CD8-positive, alpha-beta memory T cell (primary cell): ENCODE measurements around the gene TTC21A. TPM values are rescaled to one million over a fixed set of nuclear protein-coding genes. Genes with fewer than 3 reads are reported as not detected.

ENCODE experiments used
- CTCF ChIA-PET: fragments of 350-600 bp; sonication (Branson Sonifier 250); formaldehyde crosslinking; loops from one replicate; lab custom pipeline; 2021; ENCODE audit warnings: antibody characterized with exemption; lab: Charles Lee
- POLR2A ChIA-PET: fragments of 350-600 bp; sonication (Branson Sonifier 250); formaldehyde crosslinking; loops from one replicate; lab custom pipeline; 2021; ENCODE audit warnings: antibody characterized with exemption; lab: Charles Lee
- DNase-seq, 5 donors: peaks; one replicate each; pipeline versions ENCODE4 v3.0.0 to v3.0.0-alpha.2; 2020 to 2022; ENCODE audit warnings: mixed read lengths in 1 of 5
- H3K27ac ChIP-seq: one replicate; pipeline ENCODE4 v1.7.0; 2013; ENCODE audit warnings: low read depth, mild to moderate bottlenecking, low read length, moderate library complexity
- H3K27me3 ChIP-seq: 2 replicates; pipeline ENCODE4 v1.7.0; 2013; ENCODE audit warnings: low read length, mild to moderate bottlenecking; ENCODE audit not compliant: insufficient read depth, poor library complexity, severe bottlenecking
- H3K36me3 ChIP-seq: 2 replicates; pipeline ENCODE4 v1.7.0; 2013; ENCODE audit warnings: mild to moderate bottlenecking, low read length, moderate library complexity; ENCODE audit not compliant: insufficient read depth
- H3K4me1 ChIP-seq: 2 replicates; pipeline ENCODE4 v1.7.0; 2013; ENCODE audit warnings: mild to moderate bottlenecking, low read length, moderate library complexity; ENCODE audit not compliant: insufficient read depth
- H3K4me3 ChIP-seq: 2 replicates; pipeline ENCODE4 v1.7.0; 2013; ENCODE audit warnings: mild to moderate bottlenecking, low read length
- H3K9me3 ChIP-seq: 2 replicates; pipeline ENCODE4 v1.7.0; 2013; ENCODE audit warnings: mild to moderate bottlenecking, low read length
- H3K27ac Mint-ChIP-seq, 8 donors: one replicate each; pipeline ENCODE4 v1.8.0; 2020 to 2021; ENCODE audit warnings: mixed read lengths in 8 of 8, mild to moderate bottlenecking in 6 of 8, inconsistent platforms in 3 of 8, moderate library complexity in 3 of 8
- H3K27me3 Mint-ChIP-seq, 2 donors: one replicate each; pipeline ENCODE4 v1.8.0; 2020 to 2021; ENCODE audit warnings: mixed read lengths in 2 of 2, mild to moderate bottlenecking in 1 of 2, moderate library complexity in 1 of 2
- H3K36me3 Mint-ChIP-seq, 3 donors: one replicate each; pipeline ENCODE4 v1.8.0; 2020 to 2021; ENCODE audit warnings: mixed read lengths in 3 of 3, inconsistent platforms in 1 of 3, mild to moderate bottlenecking in 1 of 3
- H3K4me1 Mint-ChIP-seq, 3 donors: one replicate each; pipeline ENCODE4 v1.8.0; 2020 to 2021; ENCODE audit warnings: mixed read lengths in 3 of 3, inconsistent platforms in 1 of 3, mild to moderate bottlenecking in 1 of 3
- H3K4me3 Mint-ChIP-seq, 7 donors: one replicate each; pipeline ENCODE4 v1.8.0; 2020 to 2021; ENCODE audit warnings: mixed read lengths in 7 of 7, mild to moderate bottlenecking in 6 of 7, moderate library complexity in 4 of 7, inconsistent platforms in 2 of 7
- H3K9me3 Mint-ChIP-seq, 5 donors: one replicate each; pipeline ENCODE4 v1.8.0; 2020 to 2022; ENCODE audit warnings: mixed read lengths in 5 of 5, mild to moderate bottlenecking in 3 of 5, moderate library complexity in 2 of 5, inconsistent platforms in 1 of 5
- polyA plus RNA-seq: library from polyadenylated mRNA; unstranded; fragments of 300-500 nt; fragmentation: Illumina TruSeq; gene quantifications from one replicate; pipeline ENCODE4 v1.2.3, GENCODE V29; 2021
- total RNA-seq, 2 experiments: library from RNA; stranded (reverse); gene quantifications; one replicate each; pipeline ENCODE4 v1.2.3, GENCODE V29; 2021

Gene TTC21A
- total and polyA plus RNA-seq, 3 experiments from 2014 or later, result 0.67 to 1.1 (median 0.80) TPM

DNA sequence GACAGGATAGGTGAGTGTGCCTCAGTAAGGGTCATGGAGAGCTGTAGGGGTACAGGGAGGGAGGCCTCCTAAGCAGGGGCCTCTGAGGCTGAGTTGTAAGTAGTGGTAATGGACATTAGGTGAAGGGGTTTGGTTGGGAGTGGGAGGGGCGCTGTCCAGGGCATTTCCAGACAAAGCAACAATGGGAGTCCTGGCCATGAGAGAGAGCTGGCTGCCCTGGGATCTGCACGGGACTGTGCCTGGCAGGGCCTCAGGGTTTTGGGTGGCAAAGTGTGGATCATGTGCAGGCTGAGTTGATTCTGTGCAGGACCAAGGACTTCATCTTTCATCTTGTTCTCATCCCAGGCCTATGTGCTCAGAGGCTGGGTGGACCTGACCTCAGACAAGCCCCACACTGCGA is 4.6 kb downstream of the TTC21A start:
- Mint-ChIP-seq H3K27me3 (peaks cover 0 to 1% of the 10 kb centered on the region in 2 donors), H3K4me1 (peaks cover 20 to 21% (median 20%) of the 10 kb centered on the region in 3 donors), H3K9me3 (no peaks in the 10 kb centered on the region), H3K4me3 (no peak overlapping the region), H3K36me3 (peaks cover 0 to 9% (median 0%) of the 10 kb centered on the region in 3 donors), H3K27ac (no peak overlapping the region)
- no peak for DNase-seq
- ChIA-PET CTCF (no interaction called here), POLR2A (no interaction called here)
- H3K4me3 ChIP-seq, result no peak overlapping the region
- H3K9me3 ChIP-seq, result no peaks in the 10 kb centered on the region
- no peak overlapping the region for H3K27ac ChIP-seq
- H3K36me3 ChIP-seq, result no peaks in the 10 kb centered on the region
- no peaks in the 10 kb centered on the region for H3K27me3 ChIP-seq
- peaks cover 12% of the 10 kb centered on the region for H3K4me1 ChIP-seq

DNA sequence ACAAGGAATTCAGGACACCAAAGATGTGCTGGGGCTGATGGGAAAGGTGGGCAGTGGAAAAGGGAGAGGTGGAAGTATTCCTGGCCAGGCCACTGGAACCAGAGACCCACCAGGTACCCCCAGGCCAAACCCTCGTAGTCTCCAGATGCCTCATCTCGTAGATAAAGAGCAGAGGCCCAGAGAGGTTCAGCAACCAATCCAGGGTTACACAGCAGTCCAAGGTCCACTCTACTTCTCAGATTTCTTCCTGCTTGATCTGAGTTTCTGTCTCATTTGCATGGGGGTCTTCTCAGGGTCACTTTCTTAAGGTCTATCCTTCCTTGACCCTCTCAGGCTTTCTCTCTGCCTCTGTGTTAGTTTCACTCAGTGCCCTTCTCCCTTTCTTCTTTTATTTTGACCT is 5.1 kb downstream of the TTC21A start:
- DNase-seq, result no peak
- Mint-ChIP-seq H3K9me3 (no peaks in the 10 kb centered on the region), H3K4me1 (peaks cover 20% of the 10 kb centered on the region in 3 donors), H3K4me3 (no peak overlapping the region), H3K27ac (peak overlapping the region in 1 of 8 donors; percentile 67), H3K27me3 (peaks cover 0 to 1% of the 10 kb centered on the region in 2 donors), H3K36me3 (peaks cover 0 to 8% (median 0%) of the 10 kb centered on the region in 3 donors)
- peaks cover 12% of the 10 kb centered on the region for H3K4me1 ChIP-seq
- H3K27me3 ChIP-seq, result no peaks in the 10 kb centered on the region
- ChIA-PET CTCF (no interaction called here), POLR2A (no interaction called here)
- no peaks in the 10 kb centered on the region for H3K9me3 ChIP-seq
- H3K36me3 ChIP-seq, result no peaks in the 10 kb centered on the region
- no peak overlapping the region for H3K4me3 ChIP-seq
- no peak overlapping the region for H3K27ac ChIP-seq

DNA sequence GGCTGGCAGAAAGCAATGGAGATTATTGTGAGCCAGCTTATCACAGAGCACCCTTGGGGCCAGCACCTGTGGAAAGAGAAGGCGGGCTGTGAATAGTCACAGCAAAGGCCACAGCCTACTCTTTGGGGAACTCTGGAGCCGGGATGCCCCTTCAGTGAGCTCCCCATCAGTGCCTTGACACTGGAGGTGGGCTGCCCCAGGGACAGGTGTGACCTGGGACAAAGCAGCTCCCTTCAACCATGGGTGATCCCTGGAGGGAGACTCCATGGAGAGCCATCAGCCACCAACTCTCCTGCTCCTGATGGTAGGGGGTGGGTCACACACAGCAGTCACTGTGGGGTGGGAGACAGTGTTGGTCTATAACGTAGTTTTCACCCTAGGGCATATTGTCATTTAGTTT is 5.8 kb downstream of the TTC21A start:
- CTCF ChIA-PET, result interaction anchor here (1.2 kb wide), 1 partner anchor 12 kb away, joined by 3 read pairs; no protein-coding TSS in a partner anchor
- no peaks in the 10 kb centered on the region for H3K27me3 Mint-ChIP-seq
- H3K27ac ChIP-seq, result no peak overlapping the region

DNA sequence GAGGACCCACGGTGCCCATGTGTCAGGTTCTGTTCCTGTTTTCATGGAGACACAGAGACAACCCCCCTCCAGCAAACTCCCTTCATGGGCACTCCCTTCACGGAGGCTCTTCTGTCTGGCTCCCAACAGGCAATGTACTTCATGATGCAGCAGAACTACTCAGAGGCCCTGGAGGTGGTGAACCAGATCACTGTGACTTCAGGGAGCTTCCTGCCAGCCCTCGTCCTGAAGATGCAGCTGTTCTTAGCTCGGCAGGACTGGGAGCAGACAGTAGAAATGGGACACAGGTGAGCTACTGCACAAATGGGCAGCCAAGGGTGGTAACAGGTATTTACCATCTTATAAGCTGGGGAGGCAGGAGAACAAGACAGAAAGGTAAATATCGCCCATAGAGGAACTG is 7.0 kb downstream of the TTC21A start:
- Mint-ChIP-seq H3K4me1 (peaks cover under 1 to 1% (median under 1%) of the 10 kb centered on the region in 3 donors), H3K4me3 (no peak overlapping the region), H3K9me3 (no peaks in the 10 kb centered on the region), H3K27me3 (no peaks in the 10 kb centered on the region), H3K27ac (peak overlapping the region in 3 of 8 donors; percentile 15 to 71 (median 33)), H3K36me3 (no peaks in the 10 kb centered on the region)
- Histone ChIP-seq H3K9me3 (no peaks in the 10 kb centered on the region), H3K4me3 (no peak overlapping the region), H3K27me3 (no peaks in the 10 kb centered on the region), H3K4me1 (no peaks in the 10 kb centered on the region), H3K36me3 (no peaks in the 10 kb centered on the region), H3K27ac (no peak overlapping the region)
- ChIA-PET CTCF (interaction anchor here (1.2 kb wide), 1 partner anchor 13 kb away, joined by 3 read pairs; no protein-coding TSS in a partner anchor), POLR2A (no interaction called here)
- no peak for DNase-seq

More for the DNA sequence above, 5.8 kb downstream of the TTC21A start:
- Histone ChIP-seq H3K4me3 (no peak overlapping the region), H3K36me3 (no peaks in the 10 kb centered on the region), H3K9me3 (no peaks in the 10 kb centered on the region), H3K27me3 (no peaks in the 10 kb centered on the region), H3K4me1 (peaks cover 7% of the 10 kb centered on the region)
- H3K27ac Mint-ChIP-seq, result no peak overlapping the region
- peaks cover 12 to 13% (median 13%) of the 10 kb centered on the region in 3 donors for H3K4me1 Mint-ChIP-seq
- POLR2A ChIA-PET, result no interaction called here
- no peaks in the 10 kb centered on the region for H3K9me3 Mint-ChIP-seq
- H3K36me3 Mint-ChIP-seq, result peaks cover 0 to under 1% (median 0%) of the 10 kb centered on the region in 3 donors
- no peak overlapping the region for H3K4me3 Mint-ChIP-seq
- no peak for DNase-seq

DNA sequence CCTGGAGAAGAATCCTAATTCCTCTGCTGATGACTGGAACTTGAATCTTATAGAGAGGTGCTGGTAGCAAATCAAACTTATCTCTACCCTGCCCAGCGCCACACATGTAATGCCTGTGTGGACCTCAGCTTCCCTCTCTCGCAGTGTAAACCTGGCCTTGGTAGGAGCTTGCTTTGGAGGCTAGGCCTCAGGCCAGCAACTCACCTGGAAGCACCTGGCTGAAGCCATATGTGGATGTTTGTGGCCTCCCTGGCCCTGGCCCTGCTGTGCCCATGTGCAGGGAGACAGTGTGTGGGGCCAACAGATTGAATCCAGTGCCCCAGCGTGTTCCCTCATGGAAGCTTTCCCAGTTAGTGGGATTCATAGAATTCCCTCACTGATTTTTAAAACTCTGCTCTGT is 8.4 kb downstream of the TTC21A start:
- H3K4me1 ChIP-seq, result no peaks in the 10 kb centered on the region
- no peaks in the 10 kb centered on the region for H3K9me3 ChIP-seq
- Mint-ChIP-seq H3K27ac (no peak overlapping the region), H3K4me3 (no peak overlapping the region), H3K4me1 (no peaks in the 10 kb centered on the region), H3K9me3 (no peaks in the 10 kb centered on the region), H3K27me3 (no peaks in the 10 kb centered on the region), H3K36me3 (no peaks in the 10 kb centered on the region)
- no peaks in the 10 kb centered on the region for H3K27me3 ChIP-seq
- no peak for DNase-seq
- ChIA-PET CTCF (interaction anchor here (1.0 to 1.6 kb wide), 3 partner anchors 10 to 176 kb away, joined by 3 to 5 read pairs (median 3); no protein-coding TSS in a partner anchor), POLR2A (no interaction called here)
- H3K36me3 ChIP-seq, result no peaks in the 10 kb centered on the region
- H3K27ac ChIP-seq, result no peak overlapping the region
- H3K4me3 ChIP-seq, result no peak overlapping the region

DNA sequence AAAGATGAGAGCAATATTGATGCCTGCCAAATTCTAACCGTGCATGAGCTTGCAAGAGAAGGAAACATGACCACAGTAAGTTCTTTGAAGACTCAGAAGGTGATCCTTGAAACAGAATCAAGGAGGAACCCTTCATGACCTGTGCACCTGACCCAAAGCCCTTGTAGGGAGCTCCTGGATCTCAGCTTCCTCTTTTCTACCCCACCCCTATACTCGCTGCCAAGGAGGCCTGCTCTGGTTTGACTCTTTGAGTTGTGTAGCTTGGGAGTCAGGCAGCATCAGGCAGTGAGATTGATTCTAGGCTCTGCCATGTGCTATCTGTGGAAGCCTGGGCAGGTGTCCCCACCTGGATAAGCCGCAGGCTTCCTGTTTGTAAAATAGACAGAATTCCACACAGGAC is 10.6 kb downstream of the TTC21A start:
- ChIA-PET POLR2A (no interaction called here), CTCF (interaction anchor here (1.0 to 2.6 kb wide), 3 partner anchors 10 to 170 kb away, joined by 3 to 9 read pairs (median 6); no protein-coding TSS in a partner anchor)
- no peaks in the 10 kb centered on the region for H3K27me3 Mint-ChIP-seq

DNA sequence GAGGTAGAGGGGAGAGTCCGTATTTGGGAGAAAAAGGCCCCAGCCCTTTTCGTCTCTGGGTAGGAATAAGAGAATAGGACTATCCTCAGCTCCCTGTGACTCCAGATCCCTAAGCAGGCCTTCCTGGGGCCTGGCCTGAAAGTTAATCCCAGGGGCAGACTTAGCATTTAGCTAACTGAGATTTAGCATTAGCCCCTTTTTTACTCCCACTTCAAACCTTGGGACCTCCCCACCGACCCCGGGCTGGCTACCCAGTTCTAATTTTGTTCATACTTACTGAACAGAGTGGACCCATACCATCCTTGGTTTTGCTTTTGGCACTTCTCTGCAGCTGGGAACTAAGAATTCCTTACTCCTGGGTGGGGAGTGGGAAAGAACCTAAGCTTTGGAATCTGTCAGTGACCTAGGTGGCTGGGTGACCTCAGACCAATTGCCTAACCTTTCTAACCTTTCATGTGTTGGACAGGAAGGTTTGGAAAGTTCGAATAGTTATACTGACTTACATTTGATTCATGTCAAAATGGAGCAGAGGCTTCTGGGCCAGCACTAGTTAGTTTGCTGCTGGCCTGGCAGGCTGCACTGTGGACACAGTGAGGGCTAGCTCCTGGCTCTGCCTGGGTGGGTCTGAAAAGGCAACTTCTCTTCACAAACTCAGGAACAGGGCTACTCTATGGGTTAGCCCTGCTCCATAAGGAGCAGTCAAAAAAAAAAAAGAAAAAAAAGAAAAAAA is 11.6 kb downstream of the TTC21A start:
- H3K4me3 Mint-ChIP-seq, result no peak overlapping the region
- DNase-seq, result no peak
- H3K9me3 Mint-ChIP-seq, result no peaks in the 10 kb centered on the region
- no peaks in the 10 kb centered on the region for H3K36me3 Mint-ChIP-seq
- no peaks in the 10 kb centered on the region for H3K9me3 ChIP-seq
- H3K4me1 ChIP-seq, result no peaks in the 10 kb centered on the region
- ChIA-PET POLR2A (no interaction called here), CTCF (interaction anchor here (0.7 to 2.6 kb wide), 3 partner anchors 9 to 169 kb away, joined by 3 to 9 read pairs (median 6); no protein-coding TSS in a partner anchor)
- no peaks in the 10 kb centered on the region for H3K27me3 Mint-ChIP-seq
- no peaks in the 10 kb centered on the region for H3K4me1 Mint-ChIP-seq
- no peaks in the 10 kb centered on the region for H3K36me3 ChIP-seq
- H3K4me3 ChIP-seq, result no peak overlapping the region
- no peak overlapping the region for H3K27ac ChIP-seq
- no peak overlapping the region for H3K27ac Mint-ChIP-seq
- H3K27me3 ChIP-seq, result no peaks in the 10 kb centered on the region

More for the DNA sequence above, 10.6 kb downstream of the TTC21A start:
- Histone ChIP-seq H3K27ac (no peak overlapping the region), H3K9me3 (no peaks in the 10 kb centered on the region), H3K4me3 (no peak overlapping the region), H3K36me3 (no peaks in the 10 kb centered on the region), H3K27me3 (no peaks in the 10 kb centered on the region), H3K4me1 (no peaks in the 10 kb centered on the region)
- no peaks in the 10 kb centered on the region for H3K9me3 Mint-ChIP-seq
- no peak for DNase-seq
- no peak overlapping the region for H3K4me3 Mint-ChIP-seq
- no peaks in the 10 kb centered on the region for H3K4me1 Mint-ChIP-seq
- no peaks in the 10 kb centered on the region for H3K36me3 Mint-ChIP-seq
- H3K27ac Mint-ChIP-seq, result no peak overlapping the region

DNA sequence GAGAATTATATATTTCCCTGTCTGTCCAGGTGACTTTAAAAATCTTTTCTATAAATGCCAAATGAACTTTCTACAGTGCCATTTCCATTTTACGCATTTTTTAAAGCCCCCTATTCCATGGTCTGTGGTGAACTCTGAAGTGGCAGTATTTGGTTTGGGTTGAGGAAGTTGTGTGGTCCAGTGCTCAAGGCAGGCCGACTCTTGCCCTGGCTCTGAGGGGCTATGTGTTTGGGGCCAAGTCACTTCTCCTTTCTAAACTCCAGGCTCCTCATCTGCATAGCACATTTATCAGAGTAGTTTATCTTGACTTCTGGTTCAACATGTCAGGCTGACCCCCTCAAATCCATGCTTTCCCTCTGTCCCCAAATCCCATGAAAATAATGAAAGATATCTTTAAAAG is 14.1 kb downstream of the TTC21A start:
- Mint-ChIP-seq H3K27ac (no peak overlapping the region), H3K36me3 (no peaks in the 10 kb centered on the region), H3K27me3 (no peaks in the 10 kb centered on the region), H3K4me3 (no peak overlapping the region), H3K4me1 (peaks cover 0 to 3% (median 2%) of the 10 kb centered on the region in 3 donors), H3K9me3 (no peaks in the 10 kb centered on the region)
- Histone ChIP-seq H3K4me1 (no peaks in the 10 kb centered on the region), H3K27me3 (no peaks in the 10 kb centered on the region), H3K9me3 (no peaks in the 10 kb centered on the region), H3K27ac (no peak overlapping the region), H3K36me3 (no peaks in the 10 kb centered on the region), H3K4me3 (no peak overlapping the region)
- DNase-seq, result no peak
- CTCF ChIA-PET, result no interaction called here
- POLR2A ChIA-PET, result no interaction called here
